H1 (cell line): Measurements from ENCODE around the gene TLE4. TPM values are rescaled to one million over a fixed set of nuclear protein-coding genes. Genes with fewer than 3 reads are reported as not detected.

Experiments used
- CREB1 ChIP-seq: IDR thresholded peaks from 2 replicates; pipeline ENCODE4 v1.6.1; 2012; ENCODE audit warnings: inconsistent platforms
- TAF7 ChIP-seq: optimal IDR thresholded peaks from 2 replicates; pipeline ENCODE3; 2011; ENCODE audit warnings: low read depth, mild to moderate bottlenecking, inconsistent platforms, low read length, moderate library complexity, borderline replicate concordance
- polyA plus RNA-seq, 7 experiments: library from polyadenylated mRNA; depleted of rRNA in 3 of 7; stranded (reverse) in 5 of 7; unstranded in 2 of 7; fragments of >200 nt in 5 of 7; fragments of 200-250 nt in 2 of 7; gene quantifications; 1 replicate in 5 of 7; 2 replicates in 1 of 7; 4 replicates in 1 of 7; pipeline versions ENCODE4 v1.2.1 to v1.2.3, GENCODE V29; 2011 to 2013; ENCODE audit warnings: missing spikeins in 2 of 7, mixed read lengths in 2 of 7
- total RNA-seq: library from RNA; stranded (reverse); fragmentation: NEBNext Ultra II Directional; extraction: Animal tissue kit (Norgen Biotek cat#: 25700); gene quantifications from 2 replicates; pipeline ENCODE4 v1.2.1, GENCODE V29; 2021

TLE4 gene
- total and polyA plus RNA-seq, 2 of the 8 experiments (the other 6 are each of a cell fraction or from before 2014, with no cell fraction given): 32.4 to 36.9 TPM

- no peak for TF ChIP-seq CREB1
- no peak for TF ChIP-seq TAF7
Observed at GRCh38 chr9:79687131-79687447, 115.3 kb downstream of the TLE4 start (continued).
